Endothelial cell (in vitro differentiated cells): Measurements from ENCODE around the gene PLEKHH2. TPM values are rescaled to one million over a fixed set of nuclear protein-coding genes. Genes with fewer than 3 reads are reported as not detected.

ENCODE experiments used
- DNase-seq: peaks from one replicate; pipeline ENCODE4 v3.0.0; 2021; ENCODE audit warnings: low spot score
- H3K27ac Mint-ChIP-seq: one replicate; pipeline ENCODE4 v1.8.0; 2021; ENCODE audit warnings: mixed read lengths, inconsistent platforms; ENCODE audit not compliant: unreplicated experiment
- H3K27me3 Mint-ChIP-seq: one replicate; pipeline ENCODE4 v1.8.0; 2021; ENCODE audit warnings: mild to moderate bottlenecking, moderate library complexity, mixed read lengths, inconsistent platforms; ENCODE audit not compliant: unreplicated experiment
- H3K36me3 Mint-ChIP-seq: one replicate; pipeline ENCODE4 v1.8.0; 2021; ENCODE audit warnings: mild to moderate bottlenecking, low read depth, mixed read lengths, inconsistent platforms; ENCODE audit not compliant: unreplicated experiment
- H3K4me1 Mint-ChIP-seq: one replicate; pipeline ENCODE4 v1.8.0; 2021; ENCODE audit warnings: mild to moderate bottlenecking, mixed read lengths, inconsistent platforms; ENCODE audit not compliant: unreplicated experiment
- H3K4me3 Mint-ChIP-seq: one replicate; pipeline ENCODE4 v1.8.0; 2021; ENCODE audit warnings: mild to moderate bottlenecking, mixed read lengths, inconsistent platforms; ENCODE audit not compliant: unreplicated experiment
- H3K9me3 Mint-ChIP-seq: one replicate; pipeline ENCODE4 v1.8.0; 2021; ENCODE audit warnings: mixed read lengths, inconsistent platforms; ENCODE audit not compliant: unreplicated experiment
- CTCF ChIP-seq: fragments of 200-600 bp; sonication (generic); IDR thresholded peaks from one replicate; pipeline ENCODE4 v1.5.0; 2021; ENCODE audit warnings: antibody characterized with exemption; ENCODE audit not compliant: unreplicated experiment
- total RNA-seq: library from RNA; stranded (reverse); fragmentation: NEBNext Ultra II Directional; extraction: Animal tissue kit (Norgen Biotek cat#: 25700); gene quantifications from one replicate; pipeline ENCODE4 v1.2.1, GENCODE V29; 2021; ENCODE audit not compliant: unreplicated experiment

PLEKHH2 gene
- total RNA-seq, 1 donor from 2014 or later: 1.6 TPM

- no peak overlapping the region for H3K27ac Mint-ChIP-seq
- no peak overlapping the region for H3K4me3 Mint-ChIP-seq
- no peaks in the 10 kb centered on the region for H3K36me3 Mint-ChIP-seq
- no peak for DNase-seq
- no peaks in the 10 kb centered on the region for H3K9me3 Mint-ChIP-seq
- TF ChIP-seq CTCF: no peak
- peaks cover 3% of the 10 kb centered on the region for H3K4me1 Mint-ChIP-seq
- no peaks in the 10 kb centered on the region for H3K27me3 Mint-ChIP-seq
Observed at GRCh38 chr2:43776324-43776723, 139.3 kb downstream of the PLEKHH2 start.

- no peak for TF ChIP-seq CTCF
Observed at GRCh38 chr2:43777306-43777926, 140.4 kb downstream of the PLEKHH2 start.

GRCh38 chr2:43778233-43778632 lies 141.2 kb downstream of the PLEKHH2 start:
- H3K9me3 Mint-ChIP-seq: no peaks in the 10 kb centered on the region
- TF ChIP-seq CTCF: no peak

More at GRCh38 chr2:43777306-43777926, 140.4 kb downstream of the PLEKHH2 start:
- Mint-ChIP-seq H3K4me1 (peaks cover 3% of the 10 kb centered on the region), H3K36me3 (no peaks in the 10 kb centered on the region), H3K9me3 (no peaks in the 10 kb centered on the region), H3K4me3 (no peak overlapping the region), H3K27ac (no peak overlapping the region), H3K27me3 (no peaks in the 10 kb centered on the region)
- DNase-seq: no peak

GRCh38 chr2:43787895-43788294 lies 150.8 kb downstream of the PLEKHH2 start:
- Mint-ChIP-seq H3K27ac (no peak overlapping the region), H3K36me3 (no peaks in the 10 kb centered on the region), H3K4me3 (no peak overlapping the region), H3K4me1 (no peaks in the 10 kb centered on the region), H3K27me3 (no peaks in the 10 kb centered on the region), H3K9me3 (no peaks in the 10 kb centered on the region)
- no peak for TF ChIP-seq CTCF
- no peak for DNase-seq

More at GRCh38 chr2:43778233-43778632, 141.2 kb downstream of the PLEKHH2 start:
- Mint-ChIP-seq H3K27me3 (no peaks in the 10 kb centered on the region), H3K4me3 (no peak overlapping the region), H3K4me1 (peaks cover 3% of the 10 kb centered on the region), H3K36me3 (no peaks in the 10 kb centered on the region), H3K27ac (no peak overlapping the region)
- DNase-seq: no peak

GRCh38 chr2:43788646-43789045 lies 151.6 kb downstream of the PLEKHH2 start:
- DNase-seq: no peak
- Mint-ChIP-seq H3K4me1 (no peaks in the 10 kb centered on the region), H3K27me3 (no peaks in the 10 kb centered on the region), H3K27ac (no peak overlapping the region), H3K9me3 (no peaks in the 10 kb centered on the region), H3K4me3 (no peak overlapping the region), H3K36me3 (no peaks in the 10 kb centered on the region)
- TF ChIP-seq CTCF: no peak
